Forelimb muscle (tissue), 1 donor: ENCODE measurements around the gene SLC6A8. TPM values are rescaled to one million over a fixed set of nuclear protein-coding genes. Genes with fewer than 3 reads are reported as not detected.
"Not testable (repeated sequence)": the region's sequence is repeated elsewhere in the genome, so short reads cannot be mapped to it uniquely, and the experiment has no call there.

ENCODE experiments used
- DNase-seq: peaks from one replicate; pipeline ENCODE4 v3.0.0-alpha.2; 2013; ENCODE audit warnings: low read depth
- polyA plus RNA-seq: library from polyadenylated mRNA; unstranded; fragments of 120-200 nt; gene quantifications from one replicate; pipeline ENCODE4 v1.2.1, GENCODE V29; 2013; ENCODE audit not compliant: insufficient read length

SLC6A8 gene
- polyA plus RNA-seq, 1 donor = 40.6 TPM

- no peak for DNase-seq
Measured at GRCh38 chrX:153693216-153694086, 5.7 kb downstream of the SLC6A8 start.

GRCh38 chrX:153694256-153694655 is 6.5 kb downstream of the SLC6A8 start:
- not testable (repeated sequence) for DNase-seq

- DNase-seq = no peak
Measured at GRCh38 chrX:153694687-153695270, 7.1 kb downstream of the SLC6A8 start.

GRCh38 chrX:153696100-153696499 is 8.4 kb downstream of the SLC6A8 start:
- DNase-seq = no peak

DNA sequence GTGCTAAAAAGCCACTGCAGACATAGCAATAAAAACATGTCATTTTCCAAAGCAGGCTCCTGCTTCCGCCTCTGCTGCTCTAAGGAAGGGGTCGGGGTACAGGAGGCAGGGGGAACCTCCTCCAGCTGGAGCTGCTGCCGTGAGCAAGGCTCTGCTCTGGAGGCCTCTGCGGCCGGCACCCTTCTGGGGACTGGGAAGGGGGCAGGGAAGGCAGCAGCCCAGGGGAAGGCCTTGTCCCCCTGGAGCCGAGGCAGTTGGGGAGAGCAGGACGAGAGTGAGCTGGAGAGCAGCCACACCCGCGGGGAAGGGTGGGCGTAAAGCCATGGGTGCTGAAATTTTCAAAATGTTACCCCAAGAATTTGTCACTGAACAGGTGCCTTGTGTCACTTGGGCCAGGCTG is 8.8 kb downstream of the SLC6A8 start:
- not testable (repeated sequence) for DNase-seq

DNA sequence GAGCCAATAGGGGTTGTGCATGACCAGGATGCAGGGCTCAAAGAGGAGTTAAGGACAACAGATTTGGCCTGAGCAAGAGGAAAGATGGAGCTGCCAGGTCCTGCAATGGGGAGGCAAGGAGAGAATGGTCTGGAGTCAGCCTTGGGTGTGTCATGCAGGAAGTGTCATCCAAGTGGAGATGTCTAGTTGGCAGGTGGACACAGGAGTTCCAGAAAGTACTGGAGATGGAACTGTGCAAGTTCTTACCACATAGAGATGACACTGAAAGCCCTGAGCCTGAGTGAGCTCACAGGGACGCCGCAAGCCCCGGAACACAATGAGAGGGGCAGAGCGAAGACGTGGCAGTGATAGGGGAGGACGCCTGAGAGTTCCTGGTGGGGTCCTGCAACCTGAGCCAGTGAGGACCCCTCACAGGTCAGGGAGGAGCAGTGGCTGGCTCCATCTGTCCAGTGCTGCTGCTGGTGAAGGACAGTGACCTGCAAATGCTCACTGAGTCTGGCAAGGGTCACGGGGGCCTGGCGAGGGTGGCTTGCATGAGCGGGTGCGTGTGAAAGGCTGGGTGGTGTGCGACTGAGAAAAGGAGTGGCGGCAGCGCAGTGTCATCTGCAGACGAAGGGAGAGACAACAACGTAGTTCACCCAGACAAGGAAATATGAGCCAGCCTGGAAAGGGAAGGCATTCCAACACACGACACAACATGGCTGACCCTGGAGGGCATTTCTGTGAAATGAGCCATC is 9.4 kb downstream of the SLC6A8 start:
- DNase-seq = not testable (repeated sequence)

GRCh38 chrX:153697924-153698865 is 10.5 kb downstream of the SLC6A8 start:
- DNase-seq = no peak

DNA sequence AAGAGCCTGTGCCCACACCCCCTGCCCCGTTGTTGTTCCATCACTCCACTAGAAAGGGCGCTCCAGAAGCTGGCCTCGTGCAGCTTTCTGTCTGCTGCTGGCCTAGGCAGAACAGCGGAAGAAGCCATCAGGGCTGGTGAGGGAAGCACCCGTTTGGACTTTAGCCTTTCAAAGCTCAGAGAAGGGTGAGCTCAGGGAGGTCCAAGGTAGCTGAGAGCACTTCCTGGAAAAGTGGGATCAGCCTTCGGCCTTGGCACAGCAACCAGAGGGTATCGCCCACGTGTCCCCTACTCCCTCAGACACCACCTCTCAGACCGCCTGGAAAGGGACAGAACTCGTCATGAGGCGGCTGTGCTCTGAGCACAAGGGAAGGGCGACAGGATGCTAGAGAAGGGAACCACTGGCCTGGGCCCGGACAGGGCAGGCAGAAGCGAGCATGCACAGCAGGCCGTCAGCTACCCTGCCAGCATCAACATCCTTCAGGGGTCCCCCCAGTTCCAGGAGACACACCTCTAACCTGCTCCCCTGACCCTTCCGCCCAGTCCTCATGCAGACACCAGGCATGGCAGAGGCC is 11.6 kb downstream of the SLC6A8 start:
- DNase-seq = not testable (repeated sequence)

DNA sequence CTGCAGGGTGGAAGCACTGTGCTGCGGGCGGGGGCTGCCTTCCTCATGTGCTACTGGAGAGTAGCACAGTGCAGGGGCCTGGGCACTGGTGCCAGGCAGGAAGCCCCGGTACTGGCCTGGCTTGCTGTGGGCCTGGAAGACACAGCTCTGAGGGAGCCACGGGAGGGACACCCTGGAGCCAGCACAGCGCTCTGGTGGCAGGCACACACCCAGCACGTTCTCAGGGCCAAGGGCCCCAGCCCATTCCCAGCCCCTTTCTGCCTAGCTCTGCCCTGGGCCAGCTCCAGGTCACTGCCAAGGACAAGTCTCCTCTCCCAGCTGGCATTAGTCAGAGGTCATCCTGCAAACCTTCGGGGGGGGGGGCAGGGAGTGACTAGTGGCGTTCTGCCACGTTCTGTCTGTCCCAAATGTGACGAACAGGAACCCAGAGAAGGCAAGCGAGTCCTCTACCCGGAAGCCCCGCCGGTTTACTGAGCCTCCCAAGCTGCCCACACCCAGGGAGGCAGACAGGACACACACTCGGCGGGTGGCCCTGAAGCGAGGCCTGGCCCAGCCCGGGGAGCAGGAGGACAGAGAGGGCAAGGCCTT is 12.2 kb downstream of the SLC6A8 start:
- DNase-seq = not testable (repeated sequence)

- no peak for DNase-seq
Measured at GRCh38 chrX:153700376-153700945, 12.7 kb downstream of the SLC6A8 start.

GRCh38 chrX:153700967-153701366 is 13.2 kb downstream of the SLC6A8 start:
- DNase-seq = no peak

- DNase-seq = no peak
Measured at GRCh38 chrX:153701706-153702105, 14.0 kb downstream of the SLC6A8 start.

GRCh38 chrX:153702336-153703035 is 14.8 kb downstream of the SLC6A8 start:
- DNase-seq = no peak

DNA sequence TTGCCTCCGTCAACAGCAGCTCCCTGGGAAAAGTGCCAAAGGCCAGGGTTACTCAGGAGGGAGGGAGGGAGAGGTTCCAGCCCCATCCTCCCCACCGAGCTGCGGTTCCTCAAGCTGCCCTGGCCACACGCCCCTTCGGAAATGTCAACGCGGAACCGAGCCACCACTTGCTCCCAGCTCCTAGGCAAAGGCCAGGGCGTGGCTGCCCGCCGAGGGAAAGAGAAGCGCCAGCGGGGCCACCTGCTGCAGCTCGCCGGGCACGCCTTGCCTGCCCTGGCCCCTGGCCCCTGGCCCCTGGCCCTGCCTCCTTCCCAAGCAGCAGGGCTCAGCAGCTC is 15.3 kb downstream of the SLC6A8 start:
- DNase-seq = no peak

- DNase-seq = no peak
Measured at GRCh38 chrX:153704021-153704526, 16.3 kb downstream of the SLC6A8 start.

- not testable (repeated sequence) for DNase-seq
Measured at GRCh38 chrX:153704631-153705402, 17.1 kb downstream of the SLC6A8 start.

DNA sequence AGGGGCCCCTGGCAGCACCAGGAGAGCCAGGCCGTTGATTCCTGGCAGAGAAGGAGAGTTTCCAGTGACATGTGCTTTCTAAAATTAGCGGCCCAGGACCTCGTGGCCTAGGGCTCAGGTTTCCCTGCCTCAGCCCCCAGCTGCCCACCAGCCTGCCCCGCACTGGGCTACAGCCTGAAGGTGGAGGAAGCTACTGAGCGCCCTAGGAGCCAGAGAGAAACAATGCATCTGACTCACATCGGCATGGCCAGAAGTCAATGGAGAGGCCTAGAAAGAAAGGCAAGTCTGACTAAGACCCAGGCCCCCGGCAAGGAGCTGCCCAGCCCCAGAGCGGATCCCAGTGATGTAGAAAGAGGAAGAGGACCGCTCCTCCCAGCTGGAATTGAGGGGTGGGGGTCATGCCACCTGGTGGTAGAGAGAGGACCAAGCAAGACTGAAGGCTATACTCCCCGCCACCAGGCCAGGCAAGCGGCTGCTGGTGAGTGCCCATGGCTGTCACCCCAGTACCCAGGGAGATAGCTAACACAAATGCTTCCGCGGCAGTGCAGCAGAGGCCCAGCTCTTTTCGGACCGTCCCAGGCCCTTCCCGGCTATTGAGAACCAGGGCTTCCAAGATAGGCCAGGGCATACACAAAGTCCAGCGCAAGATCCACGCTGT is 17.8 kb downstream of the SLC6A8 start:
- not testable (repeated sequence) for DNase-seq

DNA sequence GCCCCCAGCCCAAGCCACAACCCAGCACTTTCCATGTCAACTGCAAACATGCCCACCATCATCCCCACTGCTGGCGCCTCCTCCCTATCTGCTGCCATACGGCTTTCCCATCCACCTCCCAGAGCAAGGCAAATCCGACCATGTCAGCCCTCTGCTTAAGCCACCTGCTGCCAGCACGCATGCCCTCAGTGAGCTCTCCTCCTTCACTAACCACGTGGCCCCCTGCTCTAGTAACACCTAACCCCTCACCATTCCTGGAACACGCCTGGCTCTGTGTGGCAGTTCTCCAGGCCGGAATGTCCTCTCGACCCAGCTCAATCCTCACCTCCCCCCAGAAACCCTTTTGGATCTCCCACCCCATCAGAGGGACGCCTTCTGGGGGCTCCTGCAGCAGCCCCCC is 19.1 kb downstream of the SLC6A8 start:
- DNase-seq = no peak
